HG03196 (cell line): Measurements from ENCODE around the gene TF.

Experiments
- ATAC-seq: cut with Tn5 transposase; IDR thresholded peaks from one replicate; pipeline ENCODE4 v1.9.1; 2021; ENCODE audit not compliant: unreplicated experiment

The TF gene

DNA sequence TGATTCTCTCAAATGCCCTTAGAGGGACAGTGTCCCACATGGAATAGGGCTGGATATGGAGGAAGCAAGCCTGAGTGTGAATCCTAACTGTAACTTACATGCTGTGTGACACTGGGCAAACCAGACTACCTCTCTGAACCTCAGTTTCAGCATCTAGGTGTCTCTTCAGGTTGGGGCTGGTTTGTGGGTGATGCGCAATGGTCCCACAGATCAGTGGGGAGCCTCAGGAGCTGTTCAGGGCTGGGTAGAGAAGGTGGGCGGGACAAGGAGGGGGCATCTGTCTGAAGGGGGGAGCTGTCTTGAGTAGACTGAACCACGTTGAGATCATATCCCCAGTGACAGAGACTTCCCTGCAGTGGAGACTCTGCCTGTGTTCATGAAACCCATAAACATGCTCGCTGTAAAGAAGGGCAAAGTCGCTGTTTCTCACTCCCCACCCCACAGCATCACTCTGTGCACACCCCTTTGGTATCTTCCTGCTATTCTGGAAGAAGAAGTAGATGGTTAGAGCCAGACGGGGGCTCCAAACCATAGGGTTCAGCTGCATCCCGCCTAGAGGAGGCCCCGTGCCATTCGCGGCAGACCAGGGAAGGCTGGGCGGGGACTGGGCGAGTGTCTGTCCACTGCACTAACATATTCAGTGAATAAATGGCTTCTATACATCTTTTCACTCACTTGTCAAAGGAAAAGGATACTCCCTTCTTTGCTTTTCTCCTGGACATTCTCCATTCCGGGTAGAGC is 87.9 kb downstream of the TF start:
- ATAC-seq = no peak

DNA sequence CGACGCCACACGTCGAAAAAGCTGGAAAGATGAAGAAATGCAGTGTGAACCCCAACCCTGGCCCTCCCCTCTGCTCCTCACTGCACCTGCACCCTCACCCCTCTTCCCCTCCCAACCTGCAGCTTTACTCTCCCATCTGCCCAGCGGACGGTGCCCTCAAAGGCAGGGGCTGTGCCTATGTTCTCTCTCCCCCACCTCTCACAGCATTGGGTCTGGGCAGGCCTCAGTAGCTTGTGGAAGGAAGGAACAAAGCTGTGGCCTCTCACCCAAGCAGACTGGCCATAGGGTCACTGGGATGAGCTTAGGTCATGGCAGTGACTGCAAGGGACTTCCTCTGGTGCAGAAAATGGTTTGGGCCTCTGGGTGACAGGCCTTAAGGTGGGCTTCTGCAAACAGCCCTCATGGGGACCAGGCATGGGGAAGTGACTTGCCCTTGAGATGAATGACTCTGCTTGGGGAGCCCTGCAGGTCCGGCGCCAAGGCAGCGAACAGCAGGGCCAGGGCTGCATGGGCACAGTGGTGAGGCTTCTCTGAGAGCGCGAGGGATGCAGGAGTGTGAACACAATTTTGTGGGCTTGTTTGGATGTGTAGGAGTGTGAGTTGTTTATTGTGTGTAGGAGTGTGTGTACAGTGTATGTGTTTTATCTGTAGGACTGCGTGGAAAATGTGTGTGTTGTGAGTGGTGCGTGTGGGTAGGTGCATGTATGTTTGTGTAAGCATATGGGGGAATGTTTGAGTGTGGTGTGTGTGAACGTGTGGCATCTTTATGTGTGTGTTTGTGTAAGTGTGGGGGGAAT is 88.6 kb downstream of the TF start:
- no peak for ATAC-seq

DNA sequence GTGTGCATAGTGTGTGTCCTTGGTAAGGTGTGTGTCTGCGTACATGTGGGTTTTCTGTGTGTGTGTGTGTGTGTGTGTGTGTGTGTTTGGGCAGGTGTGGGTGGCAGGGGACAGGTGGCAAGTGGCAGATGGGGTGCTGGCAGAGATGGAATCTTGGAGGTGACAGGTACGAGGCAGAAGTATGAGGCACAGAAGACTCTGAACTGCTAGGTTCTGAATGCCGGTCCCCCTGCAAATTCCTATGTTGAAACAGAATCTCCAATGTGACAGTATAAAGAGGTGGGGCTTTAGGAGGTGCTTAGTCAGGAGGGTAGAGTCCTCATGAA is 89.2 kb downstream of the TF start:
- no peak for ATAC-seq

DNA sequence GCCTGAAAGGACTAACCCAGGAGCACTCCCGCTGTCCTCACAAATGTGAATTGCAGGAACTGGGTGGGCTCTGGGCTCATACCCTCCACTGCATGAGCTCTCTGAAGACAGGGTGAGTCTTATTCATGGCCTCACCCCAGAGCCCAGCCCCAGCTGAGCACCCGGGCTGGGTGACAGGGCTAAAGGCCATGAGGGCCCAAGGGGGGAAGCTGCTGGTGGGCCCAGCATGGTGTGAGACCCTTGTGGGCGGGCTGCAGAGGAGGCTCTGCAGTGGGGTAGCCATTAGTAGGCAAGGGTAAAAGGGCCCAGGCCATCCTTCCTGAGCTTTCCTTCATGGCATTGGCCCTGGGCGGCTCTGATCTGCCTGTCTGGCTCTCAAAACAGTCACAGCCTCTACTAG is 89.8 kb downstream of the TF start:
- no peak for ATAC-seq

DNA sequence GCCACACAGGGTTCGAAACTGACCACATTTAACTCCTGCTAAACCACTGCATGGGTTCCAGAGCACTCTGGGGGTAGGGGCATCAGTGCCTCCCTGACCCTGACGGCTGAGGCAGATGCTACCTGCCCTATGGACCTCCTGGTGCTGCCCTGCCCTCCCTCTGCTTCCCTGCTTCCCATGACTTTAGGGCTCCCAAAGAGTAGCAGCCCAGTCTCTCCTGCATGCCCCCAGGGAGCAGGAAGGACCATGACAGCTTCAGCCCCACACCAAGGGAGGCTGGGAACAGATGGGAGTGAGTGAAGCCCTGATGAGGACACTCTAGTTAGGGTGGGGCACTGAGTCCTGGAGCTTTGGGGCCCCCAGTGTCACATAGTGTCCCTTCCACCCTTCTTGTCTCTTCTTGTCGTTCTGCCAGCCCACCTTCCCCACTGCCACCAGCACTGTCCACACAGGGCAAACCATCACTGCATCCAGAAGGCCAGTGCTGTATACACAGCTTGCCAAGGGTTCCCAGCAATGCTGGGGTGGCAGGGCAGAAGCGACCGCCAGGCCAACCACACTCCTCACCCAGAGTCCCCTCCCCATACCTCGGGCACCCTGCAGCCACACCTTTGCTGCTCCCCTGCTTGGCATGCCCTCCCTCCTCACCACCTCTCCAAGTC is 90.4 kb downstream of the TF start:
- no peak for ATAC-seq

DNA sequence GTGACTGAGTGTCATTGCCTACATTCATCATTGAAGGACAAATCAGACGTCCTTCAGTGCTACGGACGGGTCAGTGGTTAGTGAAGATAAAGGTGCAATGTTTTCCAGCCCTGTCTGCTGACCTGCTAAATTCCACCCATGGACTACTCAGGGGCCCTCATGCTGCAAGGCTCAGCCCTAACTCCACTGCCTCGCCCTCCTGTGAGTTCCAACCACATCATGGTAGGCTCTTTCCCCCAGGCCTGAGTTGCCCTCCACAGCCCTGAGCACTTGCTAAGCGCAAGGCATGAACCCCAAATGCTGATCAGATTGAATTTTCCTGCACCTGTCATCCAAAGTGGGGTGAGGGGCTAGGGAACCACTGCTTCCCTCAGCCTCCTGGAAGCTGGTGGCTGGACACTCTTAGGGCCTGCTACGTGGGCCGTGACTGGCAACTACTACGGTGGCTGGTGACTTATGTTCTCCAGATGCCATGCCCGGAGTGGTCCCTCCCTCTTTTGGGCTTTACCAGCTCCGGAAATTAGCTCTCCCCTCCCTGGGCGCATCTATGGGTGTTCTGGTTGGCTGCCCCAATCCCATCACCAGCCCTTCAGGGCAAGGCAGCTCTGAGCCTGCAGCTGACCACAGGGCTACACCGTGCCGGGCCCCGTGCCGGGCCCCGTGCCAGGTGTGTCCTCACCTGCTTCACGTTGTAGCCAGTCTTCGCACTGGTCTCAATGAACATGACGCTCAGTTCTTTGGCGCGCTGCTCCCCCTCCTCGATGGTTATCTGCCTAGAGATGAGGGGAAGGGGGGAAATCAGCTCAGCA is 91.5 kb downstream of the TF start:
- ATAC-seq = no peak

DNA sequence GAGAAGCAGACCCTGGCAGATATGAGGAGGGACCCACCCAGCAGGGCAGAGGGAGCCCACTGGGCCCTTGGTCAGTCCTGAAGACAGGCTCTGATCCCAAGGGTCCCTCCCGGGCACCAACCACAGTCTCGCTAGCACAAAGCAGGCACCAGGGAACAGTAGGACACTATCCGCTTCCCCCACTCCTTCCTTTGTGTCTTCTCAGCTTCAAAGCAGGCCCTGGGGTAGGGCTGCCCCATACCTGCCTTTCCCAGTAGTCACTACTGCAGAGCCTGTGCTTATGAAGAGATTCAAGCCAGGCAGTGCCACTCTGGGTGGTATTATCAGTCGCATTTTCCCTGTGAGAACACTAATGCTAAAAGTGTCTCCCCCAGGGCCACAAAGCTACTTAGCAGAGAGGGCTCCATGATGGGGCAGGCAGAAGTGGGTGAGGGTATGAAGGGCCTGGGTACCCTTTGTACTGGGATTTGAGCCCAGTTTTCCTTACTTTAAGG is 92.2 kb downstream of the TF start:
- no peak for ATAC-seq

DNA sequence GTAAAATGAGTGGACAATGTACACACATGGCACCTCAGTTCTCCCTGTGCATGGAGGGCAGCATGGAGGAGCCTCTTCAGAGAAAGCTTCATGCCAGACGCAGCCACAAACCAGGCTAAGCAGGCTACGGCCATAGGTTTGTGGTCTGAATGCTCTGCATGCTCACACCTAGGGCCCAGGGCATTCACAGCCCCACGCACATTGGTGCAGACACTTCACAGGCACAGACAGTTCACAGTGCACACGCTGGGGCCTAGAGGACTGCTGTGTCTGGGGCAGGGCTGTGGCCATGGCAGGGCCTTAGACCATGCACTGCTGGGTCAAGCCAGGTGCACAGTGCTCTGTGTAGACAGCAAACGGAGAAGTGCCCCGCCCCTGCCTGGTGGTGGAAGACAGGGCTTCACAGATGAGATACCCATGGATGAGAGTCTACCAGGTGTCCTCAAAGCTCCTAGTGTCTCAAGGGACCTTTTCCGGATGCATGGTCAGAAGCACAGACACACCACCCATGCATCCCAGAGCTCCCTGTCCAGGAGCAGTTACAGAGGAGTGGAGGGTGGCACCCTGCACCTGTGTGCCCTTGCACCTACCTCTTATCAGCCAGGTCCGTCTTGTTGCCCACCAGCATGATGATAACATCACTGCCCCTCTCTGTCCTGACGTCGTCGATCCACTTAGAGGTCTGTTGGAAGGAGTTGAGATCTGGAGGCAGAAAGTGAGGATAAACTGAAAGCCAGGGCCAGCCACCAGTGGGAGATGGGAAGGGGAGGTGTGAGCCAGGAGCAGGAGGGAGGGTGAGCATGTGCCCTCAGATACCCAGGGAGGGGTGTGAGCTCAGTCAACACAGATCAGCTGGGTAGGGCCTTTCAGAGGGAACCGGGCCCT is 93.0 kb downstream of the TF start:
- no peak for ATAC-seq

DNA sequence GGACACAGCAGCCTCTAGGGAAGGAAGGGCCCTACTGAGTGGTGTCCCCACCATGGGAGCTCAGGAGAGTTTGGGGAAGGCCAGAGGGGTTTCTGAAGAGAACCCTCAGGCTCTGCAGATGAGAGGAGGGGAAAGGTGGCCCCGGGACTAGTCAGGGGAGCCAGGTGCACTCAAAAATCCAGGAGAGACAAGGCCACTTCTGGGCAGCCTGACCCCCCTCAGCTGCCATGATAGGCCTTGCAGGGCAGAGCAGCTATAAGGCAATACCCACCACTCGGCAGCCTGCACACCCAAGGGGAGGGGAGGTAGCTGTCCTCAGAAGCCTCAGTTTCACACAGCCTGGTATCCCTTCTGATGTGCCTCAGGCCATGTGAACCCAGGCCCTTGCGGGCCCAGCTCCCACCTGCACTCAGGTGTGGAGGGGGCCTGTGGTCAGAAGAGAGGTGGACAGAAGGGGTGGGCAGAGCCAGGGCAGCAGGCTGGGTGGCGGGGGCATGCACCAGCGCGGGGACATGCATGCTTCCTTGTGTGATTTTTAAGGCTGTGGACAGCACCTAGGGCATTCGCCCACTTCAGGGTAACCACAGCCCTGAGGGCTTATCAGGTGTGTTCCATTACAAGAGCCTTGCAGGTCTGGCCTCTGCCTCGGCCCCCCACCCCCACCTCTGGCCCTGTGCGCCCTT is 94.0 kb downstream of the TF start:
- no peak for ATAC-seq

DNA sequence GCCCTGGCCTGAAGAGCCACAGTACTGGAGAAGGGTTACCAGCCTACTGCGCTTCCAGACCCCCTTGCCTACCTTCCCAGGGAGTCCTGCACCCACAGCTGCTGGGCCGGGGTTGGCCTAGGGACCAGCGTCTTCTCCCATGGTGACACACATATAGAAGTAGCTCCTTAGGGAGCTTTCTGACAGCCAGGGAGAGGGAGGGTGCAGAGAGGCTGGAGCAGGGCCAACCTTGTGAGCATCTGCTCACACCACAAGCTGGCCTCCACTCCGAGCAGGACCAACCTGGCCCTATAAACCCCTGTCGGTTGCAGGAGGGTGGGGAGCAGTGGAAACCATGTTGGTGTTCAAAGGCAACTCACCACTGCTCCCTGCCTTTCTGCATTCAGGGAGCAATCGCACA is 94.6 kb downstream of the TF start:
- ATAC-seq = no peak

DNA sequence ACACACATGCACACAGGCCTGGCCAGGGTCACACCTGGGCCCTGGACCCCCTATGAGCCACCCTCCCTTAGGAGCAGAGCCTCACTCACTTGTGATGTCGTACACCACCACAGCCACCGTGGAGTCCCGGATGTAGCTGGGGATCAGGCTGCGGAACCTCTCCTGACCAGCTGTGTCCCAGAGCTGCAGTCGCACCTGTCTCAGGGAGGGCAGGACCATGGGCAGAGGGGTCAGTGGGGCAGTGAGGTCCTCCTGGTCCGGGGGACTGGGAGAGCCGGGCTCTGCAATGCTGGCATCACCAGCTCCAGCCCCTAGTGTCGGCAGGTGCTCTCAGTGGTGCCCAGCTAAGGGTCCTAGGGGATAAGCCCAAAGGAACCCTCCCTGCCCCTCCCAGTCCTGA is 95.0 kb downstream of the TF start:
- no peak for ATAC-seq

DNA sequence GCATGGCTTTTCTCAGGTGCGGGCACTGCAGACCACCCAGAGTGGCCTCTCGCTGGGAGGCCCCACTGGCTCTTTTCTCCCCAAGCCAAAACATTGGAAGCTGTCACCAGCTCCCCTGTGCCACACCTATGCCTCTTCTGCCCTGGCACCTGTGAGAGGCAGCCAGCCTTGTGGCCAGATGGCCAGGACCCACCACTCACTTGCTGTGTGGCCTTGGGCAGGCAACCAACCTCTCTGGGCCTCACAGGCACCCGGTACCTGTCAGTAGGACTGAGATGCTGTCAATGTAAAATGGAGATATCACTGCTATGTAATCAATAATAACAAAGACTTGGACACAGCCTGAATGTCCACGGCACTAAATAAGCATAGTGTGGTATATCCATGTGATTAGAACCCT is 96.0 kb downstream of the TF start:
- no peak for ATAC-seq

DNA sequence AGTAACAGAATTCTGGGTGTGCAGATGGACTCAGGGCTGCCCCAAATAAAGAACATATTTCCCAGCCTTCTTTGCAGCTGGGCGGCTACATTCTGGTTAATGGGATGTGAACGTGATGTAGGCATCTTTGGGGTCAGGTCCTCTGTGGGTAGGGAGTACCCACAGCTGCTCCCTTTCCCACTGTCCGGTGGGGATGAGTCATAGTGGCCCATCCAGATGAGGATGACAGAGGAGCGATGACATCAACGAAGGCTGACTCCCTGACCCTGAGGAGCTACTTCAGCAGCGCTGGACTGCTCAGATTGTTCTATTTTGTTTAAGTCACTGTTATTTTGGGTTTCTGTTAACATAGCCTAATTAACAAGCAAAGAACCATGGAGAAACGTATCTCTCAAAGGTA is 97.4 kb downstream of the TF start:
- no peak for ATAC-seq

DNA sequence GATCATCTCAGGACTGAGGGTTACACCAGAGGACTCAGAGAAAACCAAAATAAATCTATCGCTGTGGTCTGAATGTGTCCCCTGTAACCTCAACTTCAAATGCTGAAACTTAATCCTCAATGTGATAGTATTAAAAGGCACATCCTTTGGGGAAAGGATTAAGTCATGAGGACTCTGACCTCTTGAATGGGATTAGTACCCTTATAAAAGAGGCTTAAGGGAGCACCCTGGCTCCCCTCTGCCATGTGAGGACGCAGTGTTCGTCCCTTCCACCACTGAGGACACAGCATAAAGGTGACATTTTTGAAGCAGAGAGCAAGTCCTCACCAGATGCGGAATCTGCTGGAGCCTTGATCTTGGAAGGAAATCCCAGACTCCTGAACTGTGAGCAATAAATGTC is 98.9 kb downstream of the TF start:
- ATAC-seq = no peak
